ENCODE data around the gene VPS37C. TPM values are rescaled to one million over a fixed set of nuclear protein-coding genes. Genes with fewer than 3 reads are reported as not detected.

VPS37C gene
- polyA plus RNA-seq, 4 donors, result 14.1 to 22.8 (median 17.1) TPM

DNA sequence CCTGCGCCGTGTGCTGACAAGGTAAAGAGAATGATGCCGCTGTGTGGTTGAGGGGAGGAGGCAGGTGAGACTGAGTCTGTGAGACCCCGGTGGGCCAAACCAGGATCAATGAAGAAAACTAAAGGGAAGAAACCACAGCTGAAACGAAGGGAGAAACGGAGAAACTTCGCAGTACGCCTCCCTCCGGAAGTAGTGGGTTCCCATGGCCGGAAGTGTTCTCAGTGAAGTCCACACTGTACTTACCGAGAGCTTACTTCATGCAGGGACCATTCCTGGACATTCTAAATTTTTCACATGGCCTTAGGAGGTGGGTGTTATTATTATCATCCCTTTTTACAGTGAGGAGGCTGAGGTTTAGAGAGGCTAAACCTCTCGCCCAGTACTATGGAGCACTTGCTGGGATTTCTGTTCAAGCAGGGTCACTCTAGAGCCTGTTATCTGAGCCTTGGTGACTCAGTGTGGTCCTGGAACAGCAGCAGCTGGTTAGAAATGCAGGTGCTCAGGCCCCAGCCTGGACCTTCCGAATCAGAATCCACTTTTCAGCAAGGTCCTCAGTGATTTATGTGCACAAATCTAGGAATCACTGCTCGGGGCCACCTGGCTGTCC is 41.0 kb downstream of the VPS37C start:
- no peak for DNase-seq (ENCODE audit: low read depth in 4 of 4, low spot score in 3 of 4)

DNA sequence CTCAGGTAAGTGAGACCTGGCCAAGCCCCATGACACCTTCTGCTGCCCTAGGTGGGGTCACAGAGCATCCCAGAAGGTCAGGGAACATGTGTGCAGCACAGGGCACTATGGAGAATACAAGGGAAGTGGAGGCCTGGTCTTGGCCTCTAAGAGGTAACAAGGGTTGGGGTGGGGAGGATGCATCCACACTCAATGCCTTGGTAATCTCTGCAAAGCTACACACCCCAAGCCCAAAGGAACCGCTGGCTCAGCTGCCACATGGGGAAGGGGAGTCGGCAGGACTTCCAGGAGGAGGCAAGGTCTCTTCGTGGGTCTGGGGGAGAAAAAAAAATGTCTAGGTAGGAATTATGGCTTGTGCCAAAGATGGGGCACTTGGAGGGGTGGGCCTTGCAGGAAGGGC is 41.7 kb downstream of the VPS37C start:
- DNase-seq (ENCODE audit: low read depth in 4 of 4, low spot score in 3 of 4), result no peak

DNA sequence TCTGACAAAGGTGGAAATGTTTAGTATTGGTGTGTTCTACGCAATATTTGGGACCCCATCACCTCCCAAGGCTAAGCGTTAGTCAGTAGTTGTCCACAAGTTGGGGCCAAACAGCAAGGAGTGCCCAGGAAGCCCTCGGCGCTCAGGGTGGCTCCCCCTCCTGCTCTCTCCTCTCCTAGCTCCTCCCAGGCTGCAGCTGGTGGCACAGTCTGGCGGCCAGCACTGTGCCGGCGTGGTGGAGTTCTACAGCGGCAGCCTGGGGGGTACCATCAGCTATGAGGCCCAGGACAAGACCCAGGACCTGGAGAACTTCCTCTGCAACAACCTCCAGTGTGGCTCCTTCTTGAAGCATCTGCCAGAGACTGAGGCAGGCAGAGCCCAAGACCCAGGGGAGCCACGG is 42.2 kb downstream of the VPS37C start:
- no peak for DNase-seq (ENCODE audit: low read depth in 4 of 4, low spot score in 3 of 4)

DNA sequence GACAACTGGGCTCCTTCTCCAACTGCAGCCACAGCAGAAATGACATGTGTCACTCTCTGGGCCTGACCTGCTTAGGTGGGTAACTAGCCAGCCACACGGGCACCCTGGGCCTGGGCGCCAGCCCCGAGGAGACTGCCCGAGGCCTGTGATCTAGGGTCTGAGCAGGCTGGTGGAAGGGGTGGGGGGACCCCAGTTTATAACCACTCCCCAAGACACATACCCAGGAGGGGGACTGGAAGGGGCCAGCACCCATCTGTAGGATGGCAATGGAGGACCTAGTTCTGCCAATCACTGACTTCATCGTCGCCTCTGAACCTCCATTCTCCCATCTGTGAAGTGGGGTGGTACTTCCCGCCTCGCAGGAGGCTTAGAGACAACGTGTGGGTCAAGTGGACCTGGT is 42.8 kb downstream of the VPS37C start:
- DNase-seq (ENCODE audit: low read depth in 4 of 4, low spot score in 3 of 4), result no peak

DNA sequence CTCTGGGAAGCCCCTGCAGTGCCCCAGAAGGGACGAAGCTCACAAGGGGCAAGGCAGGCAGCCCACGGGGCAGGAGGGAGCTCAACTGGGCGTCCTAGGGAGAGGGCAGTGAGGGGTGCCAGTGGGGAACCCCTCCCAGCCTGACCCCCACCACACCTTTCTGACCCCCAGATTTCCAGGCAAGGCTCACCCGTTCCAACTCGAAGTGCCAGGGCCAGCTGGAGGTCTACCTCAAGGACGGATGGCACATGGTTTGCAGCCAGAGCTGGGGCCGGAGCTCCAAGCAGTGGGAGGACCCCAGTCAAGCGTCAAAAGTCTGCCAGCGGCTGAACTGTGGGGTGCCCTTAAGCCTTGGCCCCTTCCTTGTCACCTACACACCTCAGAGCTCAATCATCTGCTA is 43.2 kb downstream of the VPS37C start:
- DNase-seq (ENCODE audit: low read depth in 4 of 4, low spot score in 3 of 4), result no peak

DNA sequence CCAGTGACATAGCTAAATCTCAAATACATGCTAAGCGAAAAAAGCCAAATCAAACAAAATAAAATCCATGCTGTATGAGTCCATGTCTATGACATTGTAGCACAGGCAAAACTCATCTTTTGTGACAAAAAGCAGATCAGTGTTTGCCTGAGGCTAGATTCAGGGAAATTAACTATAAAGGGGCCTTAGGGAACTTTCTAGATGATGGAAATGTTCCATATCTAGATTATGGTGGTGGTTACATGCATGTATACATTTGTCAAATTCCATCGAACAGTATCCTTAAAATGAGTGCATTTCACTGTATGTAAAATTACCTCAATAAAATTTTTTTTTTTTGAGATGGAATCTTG is 44.1 kb downstream of the VPS37C start:
- DNase-seq (ENCODE audit: low read depth in 4 of 4, low spot score in 3 of 4), result no peak

DNA sequence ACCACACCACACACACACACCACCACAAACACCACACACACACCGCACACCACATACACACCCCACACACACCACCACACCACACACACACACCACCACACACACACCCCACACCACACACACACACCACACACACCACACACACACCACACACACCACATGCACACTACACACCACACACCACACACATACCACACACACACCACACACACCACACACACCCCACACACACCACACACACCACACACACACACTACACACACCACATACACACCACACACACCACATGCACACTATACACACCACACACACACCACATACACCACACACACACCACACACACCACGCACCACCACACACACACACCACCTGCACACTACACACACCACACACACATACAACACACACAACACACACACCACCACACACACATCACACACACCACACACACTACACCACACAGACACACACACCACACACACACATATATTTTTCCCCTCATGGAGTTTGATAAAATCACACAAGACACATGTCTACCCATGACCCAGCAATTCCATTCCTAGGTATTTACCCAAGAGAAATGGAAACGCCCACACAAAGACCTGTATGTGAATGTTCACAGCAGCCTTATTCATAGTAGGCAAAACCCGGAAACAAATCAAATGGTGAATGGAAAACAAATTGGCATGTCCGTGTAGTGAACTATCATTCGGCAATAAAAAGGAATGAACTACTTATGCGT is 44.6 kb downstream of the VPS37C start:
- no peak for DNase-seq (ENCODE audit: low read depth in 4 of 4, low spot score in 3 of 4)

DNA sequence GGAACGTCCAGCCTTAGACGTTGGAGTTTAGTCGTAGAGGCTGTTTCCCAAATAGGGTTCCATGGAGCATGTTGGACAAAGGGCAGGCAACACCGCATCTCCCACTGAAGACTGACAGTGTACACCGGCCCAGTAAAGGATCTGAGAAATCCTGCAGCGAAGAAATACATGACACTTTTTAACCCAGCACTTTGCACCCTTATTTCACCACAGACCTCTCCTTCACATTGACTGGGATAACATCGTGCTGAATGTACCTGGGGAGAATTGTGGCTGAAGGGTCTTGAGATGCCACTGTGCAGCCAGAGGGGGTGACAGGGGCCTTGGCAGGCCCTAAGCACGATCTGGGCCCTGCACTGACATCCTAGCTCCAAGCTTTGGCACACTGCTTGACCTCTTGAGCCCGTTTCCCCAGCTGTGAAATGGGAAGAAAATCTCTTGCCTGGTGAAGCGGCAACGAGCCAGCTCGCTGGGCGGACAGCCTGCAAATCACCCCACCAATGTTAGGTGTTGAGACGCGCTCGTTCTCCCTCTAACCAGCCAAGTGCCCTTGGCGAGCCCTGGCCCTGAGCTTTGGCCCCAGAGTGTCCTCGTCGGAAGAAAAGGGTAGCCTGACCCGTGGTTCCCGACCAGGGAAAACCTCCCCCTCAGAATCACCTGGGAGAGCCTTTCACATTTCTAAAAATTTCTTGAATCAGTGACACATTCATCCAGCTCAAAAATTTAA is 45.6 kb downstream of the VPS37C start:
- DNase-seq (ENCODE audit: low read depth in 4 of 4, low spot score in 3 of 4), result no peak

DNA sequence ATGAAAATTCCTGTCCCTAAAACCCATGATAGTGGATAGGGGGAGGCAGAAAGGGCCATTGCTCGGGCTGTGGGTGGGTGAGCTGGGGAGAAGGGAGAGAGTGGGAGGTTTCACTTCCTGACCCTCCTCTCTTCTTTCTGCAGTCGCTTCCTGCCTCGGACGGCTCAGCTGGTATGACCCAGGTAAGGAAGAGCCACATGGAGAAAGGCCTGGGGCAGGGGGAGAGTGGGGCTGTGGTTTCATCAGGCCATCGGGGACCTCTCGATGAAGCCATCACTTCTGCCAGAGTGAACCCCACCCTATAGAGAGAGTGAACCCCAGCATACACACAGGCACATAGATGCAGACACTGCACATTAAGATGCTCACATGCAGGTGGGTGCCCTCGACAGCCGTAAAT is 46.3 kb downstream of the VPS37C start:
- DNase-seq (ENCODE audit: low read depth in 4 of 4, low spot score in 3 of 4), result no peak

DNA sequence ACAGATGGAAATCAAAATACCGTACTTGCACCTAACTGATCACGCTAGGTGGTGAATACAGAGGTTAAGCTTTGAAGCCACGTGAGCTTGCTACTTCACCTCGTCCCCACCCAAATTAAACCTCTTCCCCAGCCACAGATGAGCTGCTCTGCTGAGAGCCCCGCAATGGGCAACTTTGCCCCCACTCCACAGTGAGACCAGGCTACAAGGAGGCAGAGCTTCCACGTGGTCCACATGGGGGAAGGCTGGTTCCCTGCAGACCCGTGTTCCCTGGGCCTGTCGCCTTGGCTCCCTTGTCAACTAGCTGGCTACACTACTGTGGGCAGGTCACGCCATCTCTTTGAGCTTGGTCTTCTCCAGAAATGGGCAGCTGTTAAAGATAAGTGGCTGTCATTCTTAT is 48.0 kb downstream of the VPS37C start:
- DNase-seq (ENCODE audit: low read depth in 4 of 4, low spot score in 3 of 4), result no peak

DNA sequence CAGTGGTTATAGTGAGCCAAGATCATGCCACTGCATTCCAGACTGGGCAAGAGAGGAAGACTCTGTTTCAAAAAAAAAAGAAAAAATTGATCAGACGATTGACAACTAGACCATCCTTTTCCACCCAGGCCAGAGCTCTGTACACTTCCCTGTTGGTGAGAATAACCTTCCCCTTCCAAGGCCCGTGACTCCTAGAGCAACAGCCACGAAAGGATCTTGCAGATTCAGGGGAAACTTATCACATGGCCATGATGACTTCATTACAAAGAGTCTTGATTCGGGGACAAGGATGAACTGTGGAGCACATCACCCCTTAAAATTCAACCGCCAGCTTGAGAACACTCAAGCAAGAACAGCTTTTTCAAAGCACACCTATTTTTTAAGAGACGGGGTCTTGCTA is 48.7 kb downstream of the VPS37C start:
- DNase-seq (ENCODE audit: low read depth in 4 of 4, low spot score in 3 of 4), result no peak

DNA sequence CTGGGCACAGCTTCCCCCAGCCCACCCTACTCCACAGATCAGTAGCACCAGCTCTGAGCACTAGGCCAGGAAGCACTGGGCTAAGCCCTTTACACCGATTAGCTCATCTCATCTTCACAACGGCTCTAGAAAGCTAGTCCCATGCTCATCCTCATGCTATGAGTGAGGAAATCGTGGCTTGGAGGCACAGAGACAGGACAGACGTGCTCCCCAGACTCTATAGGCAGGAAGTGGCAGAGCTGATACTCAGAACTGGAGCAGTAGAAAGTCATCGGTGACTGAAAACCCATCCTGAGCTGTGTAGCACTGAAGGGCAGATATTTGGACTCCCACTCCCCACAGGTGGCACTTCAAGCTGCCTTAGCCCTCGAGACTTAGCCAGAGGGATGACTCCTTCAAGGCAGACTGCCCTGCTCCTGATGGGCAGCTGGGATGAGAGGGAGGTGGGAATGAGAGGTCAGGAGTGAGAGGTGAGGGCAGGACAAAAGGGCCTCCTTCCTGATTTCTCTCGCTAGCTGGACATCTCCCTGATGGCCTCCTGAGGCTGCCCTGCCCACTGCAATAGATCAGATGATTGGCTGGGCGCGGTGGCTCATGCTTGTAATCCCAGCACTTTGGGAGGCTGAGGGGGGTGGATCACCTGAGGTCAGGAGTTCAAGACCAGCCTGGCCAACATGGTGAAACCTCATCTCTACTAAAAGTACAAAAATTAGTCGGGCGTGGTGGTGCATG is 49.3 kb downstream of the VPS37C start:
- DNase-seq (ENCODE audit: low read depth in 4 of 4, low spot score in 3 of 4), result no peak

DNA sequence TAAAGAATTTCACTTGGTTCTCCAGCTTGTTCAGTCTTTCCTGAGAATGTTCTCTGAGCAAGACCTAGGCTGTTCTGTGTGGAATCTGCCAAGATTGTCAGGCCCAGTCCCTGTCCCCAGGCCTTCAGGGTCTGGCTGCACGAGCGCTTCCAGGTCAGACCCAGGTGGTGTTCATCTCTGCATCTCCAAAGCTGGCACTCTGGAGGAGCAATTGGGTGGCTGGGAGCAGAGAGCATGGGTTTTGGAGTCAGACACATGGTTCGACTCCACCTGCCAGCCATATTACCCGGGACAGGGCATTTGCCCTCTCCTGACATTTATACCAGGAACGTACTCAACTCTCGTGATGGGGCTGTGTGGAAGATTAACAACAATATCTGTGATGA is 50.2 kb downstream of the VPS37C start:
- DNase-seq (ENCODE audit: low read depth in 4 of 4, low spot score in 3 of 4), result no peak

DNA sequence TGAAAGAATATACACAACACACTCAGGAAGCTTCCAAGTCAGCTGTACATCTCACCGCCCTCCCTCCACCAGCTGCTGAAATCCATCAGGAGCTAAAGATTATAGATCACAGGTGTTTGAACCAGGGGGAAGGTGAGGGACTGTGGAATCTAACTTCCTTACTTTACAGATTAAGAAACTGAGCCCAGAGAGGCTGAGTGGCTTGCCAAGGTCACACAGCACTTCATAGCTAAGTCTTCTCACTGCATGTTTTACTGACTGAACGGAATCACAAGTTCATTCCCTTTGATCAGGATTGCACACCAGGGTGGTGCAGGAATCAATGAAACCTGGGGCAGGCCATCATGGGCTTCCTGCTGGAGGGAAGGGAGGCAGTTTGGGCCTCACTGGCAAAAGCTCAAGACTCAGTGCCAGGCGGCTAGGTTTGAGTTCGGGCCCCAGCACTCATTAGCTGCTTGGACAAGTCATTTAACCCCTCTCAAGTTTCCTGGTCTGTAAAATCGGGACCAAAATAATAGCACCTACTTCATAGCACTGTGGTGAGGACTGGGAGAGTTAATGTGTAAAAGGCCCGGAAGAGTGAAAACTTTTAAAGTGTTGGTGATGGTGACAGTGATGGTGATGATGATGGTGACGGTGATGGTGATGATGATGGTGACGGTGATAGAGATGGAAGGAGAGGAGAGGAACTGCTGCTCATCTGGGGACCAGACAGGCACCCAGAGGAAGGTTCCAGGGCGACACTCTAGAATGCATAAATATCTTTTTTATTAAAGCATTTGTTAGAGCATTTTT is 50.8 kb downstream of the VPS37C start:
- DNase-seq (ENCODE audit: low read depth in 4 of 4, low spot score in 3 of 4), result no peak

DNA sequence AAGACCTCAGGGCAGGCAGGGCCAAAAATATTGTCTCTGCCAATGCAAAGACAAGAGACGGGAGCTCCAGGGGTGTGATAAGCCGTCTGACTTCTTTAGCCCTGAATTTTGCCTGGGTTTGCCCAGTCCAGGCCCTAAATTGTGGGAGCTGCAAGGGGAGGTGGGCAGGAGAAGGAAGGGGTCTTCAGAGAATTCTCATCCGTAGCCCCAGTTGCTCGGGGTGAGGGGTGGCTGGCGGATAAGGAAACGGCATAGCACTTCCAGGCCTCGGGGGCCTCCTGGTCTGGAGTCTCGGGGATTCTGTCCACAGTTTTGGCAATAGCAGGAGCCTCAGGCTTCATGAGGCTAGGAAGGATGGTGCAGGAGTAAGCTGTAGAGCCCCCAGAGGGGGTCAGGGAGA is 51.6 kb downstream of the VPS37C start:
- DNase-seq (ENCODE audit: low read depth in 4 of 4, low spot score in 3 of 4), result no peak

DNA sequence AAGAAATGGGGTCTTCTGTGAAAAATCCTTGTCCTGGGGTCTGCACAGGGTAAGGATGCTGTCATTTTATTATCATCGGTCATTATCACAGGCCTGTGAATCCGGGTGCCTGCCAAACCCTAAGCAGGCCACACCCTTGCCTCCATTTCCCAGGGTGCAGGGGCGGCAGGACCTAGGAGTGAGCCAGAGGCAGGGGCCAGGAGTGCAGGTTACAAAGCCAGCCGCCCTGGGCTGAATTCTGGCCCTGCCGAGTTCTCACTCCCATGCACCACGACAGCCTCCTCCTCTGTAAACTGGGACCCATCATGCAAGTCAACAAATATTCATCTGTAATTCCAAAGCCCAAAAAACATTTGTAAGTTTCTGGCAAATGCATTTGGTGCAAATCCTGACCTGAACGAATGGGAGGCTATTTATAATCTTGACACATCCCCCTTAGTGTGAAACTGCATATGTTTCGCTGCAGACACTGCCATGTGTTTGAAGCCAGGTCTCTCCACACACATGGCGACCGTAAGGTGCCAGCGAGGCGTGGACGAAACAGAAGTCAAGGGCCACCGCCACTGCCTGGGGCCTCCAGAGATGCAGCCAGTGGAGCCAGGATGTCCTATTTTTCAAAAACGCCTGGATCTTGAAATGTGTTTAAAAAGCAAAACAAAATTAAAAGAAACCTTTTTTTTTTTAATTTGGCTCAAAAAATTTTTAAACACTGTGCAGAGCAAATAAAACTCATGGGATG is 52.2 kb downstream of the VPS37C start:
- DNase-seq (ENCODE audit: low read depth in 4 of 4, low spot score in 3 of 4), result no peak

DNA sequence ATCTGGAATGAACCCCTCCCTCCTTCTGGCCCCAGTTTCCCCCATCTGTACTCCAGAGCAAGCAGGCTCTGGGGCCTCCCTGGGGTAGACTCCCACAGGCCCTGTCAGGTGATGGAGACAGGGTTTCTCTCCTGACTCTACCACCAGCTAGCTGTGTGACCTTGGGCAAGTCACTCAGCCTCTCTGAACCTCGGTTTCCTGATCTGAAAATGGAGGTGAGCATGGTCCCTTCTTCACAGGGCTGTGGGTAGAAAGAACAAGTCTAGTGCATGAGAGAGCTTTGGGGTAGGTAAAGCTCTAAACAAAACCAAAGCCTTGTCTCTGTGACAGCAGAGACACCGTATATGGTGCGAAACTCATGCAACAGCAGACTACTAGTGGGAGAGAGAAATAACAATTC is 53.3 kb downstream of the VPS37C start:
- no peak for DNase-seq (ENCODE audit: low read depth in 4 of 4, low spot score in 3 of 4)

DNA sequence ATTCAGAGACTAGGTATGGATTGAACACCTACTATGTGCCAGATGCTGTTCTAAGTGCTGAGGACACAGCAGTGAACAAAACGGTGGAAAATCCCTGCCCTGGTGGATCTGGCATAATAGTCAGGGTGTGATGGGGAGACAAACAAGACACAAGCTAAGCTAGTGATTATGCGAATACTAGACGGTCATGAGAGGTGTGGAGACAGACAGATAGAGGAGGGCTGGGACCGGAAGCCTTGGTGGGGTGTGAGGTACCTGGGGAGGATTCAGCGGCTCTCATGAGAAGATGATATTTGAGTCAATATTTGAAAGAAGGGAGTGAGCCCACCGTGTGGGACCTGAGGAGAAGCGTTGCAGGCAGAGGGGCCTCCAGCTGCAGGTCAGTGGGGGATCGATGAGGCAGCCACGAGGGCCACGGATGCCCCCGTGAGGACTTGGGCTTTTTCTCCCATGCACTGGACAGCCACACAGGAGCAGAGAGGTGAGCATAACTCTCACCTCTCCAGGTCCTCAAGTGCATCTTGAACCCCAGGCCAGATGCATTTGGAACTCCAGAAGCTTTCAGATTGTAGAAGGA is 54.2 kb downstream of the VPS37C start:
- DNase-seq (ENCODE audit: low read depth in 4 of 4, low spot score in 3 of 4), result no peak

DNA sequence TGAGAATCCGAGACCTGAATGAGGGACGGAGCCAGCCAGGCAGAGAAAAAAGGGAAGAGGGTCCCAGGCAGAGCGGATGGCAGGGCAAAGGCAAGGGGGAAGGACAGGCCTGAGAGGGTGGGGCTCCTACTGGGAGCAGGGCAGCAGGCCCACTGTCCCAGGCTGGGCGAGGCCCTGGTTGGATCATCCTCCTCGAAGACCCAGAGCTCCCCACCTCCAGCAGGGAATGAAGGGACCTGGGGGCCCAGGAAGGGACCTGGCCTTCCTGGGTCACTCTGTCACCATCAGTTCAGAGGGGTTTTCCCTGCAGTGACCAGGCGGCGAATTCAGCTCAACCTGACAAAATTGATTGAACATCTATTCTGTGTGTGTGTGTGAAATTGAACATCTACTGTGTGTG is 54.9 kb downstream of the VPS37C start:
- DNase-seq (ENCODE audit: low read depth in 4 of 4, low spot score in 3 of 4), result no peak

DNA sequence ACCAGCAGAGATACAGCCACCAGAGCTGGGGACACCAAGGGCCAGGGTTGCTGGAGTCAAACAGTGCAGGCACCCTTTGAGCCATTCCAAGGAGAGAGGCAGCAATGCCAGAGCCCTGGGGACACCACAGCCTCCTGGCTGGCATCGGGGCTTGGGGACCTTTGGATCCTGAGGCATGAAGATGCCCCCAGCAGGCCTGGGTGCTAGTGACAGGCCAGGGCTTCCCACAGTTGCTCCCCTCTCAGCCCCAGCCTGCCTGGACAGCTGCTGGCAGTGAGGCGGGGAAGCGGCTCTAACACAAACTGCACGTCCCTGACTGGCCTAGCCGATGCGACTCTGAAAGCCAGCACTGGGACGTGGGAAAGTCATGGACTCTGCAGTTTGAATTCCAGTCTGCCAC is 56.3 kb downstream of the VPS37C start:
- no peak for DNase-seq (ENCODE audit: low read depth in 4 of 4, low spot score in 3 of 4)

All from left renal pelvis (tissue), 4 donors.